PFSK-1 (cell line): ENCODE data around the gene COL6A2.

Experiments used
- FOXP2 ChIP-seq: optimal IDR thresholded peaks from 2 replicates; pipeline ENCODE3; 2011; ENCODE audit warnings: borderline replicate concordance, control low read depth, inconsistent platforms; ENCODE audit not compliant: insufficient read depth; ENCODE audit errors: extremely low read length, extremely low read depth
- POLR2AphosphoS5 ChIP-seq: IDR thresholded peaks from 2 replicates; pipeline ENCODE4 v1.6.1; 2012; ENCODE audit warnings: low read depth, mild to moderate bottlenecking, control low read depth, low read length, moderate library complexity
- REST ChIP-seq, 2 experiments: IDR thresholded peaks; 2 replicates each; pipeline versions ENCODE4 v1.6.1 to v1.8.0; 2011 to 2012; ENCODE audit warnings: low read depth in 2 of 2, low read length in 2 of 2, control low read depth in 1 of 2, inconsistent platforms in 1 of 2, mild to moderate bottlenecking in 1 of 2, moderate library complexity in 1 of 2; ENCODE audit not compliant: insufficient read depth in 1 of 2
- SIN3A ChIP-seq: IDR thresholded peaks from 2 replicates; pipeline ENCODE4 v1.6.1; 2012; ENCODE audit warnings: mild to moderate bottlenecking, low read length, moderate library complexity, borderline replicate concordance; ENCODE audit not compliant: insufficient read depth
- TAF1 ChIP-seq: IDR thresholded peaks from 2 replicates; pipeline ENCODE4 v1.6.1; 2012; ENCODE audit warnings: low read length, control low read depth, borderline replicate concordance; ENCODE audit not compliant: insufficient read depth

COL6A2 gene

GRCh38 chr21:46063734-46064680, 33.9 kb upstream of the COL6A2 start:
- no peak for TF ChIP-seq TAF1
- no peak for TF ChIP-seq SIN3A
- no peak for TF ChIP-seq REST (IDR thresholded peaks at IDR 0.05; ENCODE audit: insufficient read depth in 1 of 2, low read depth in 2 of 2, low read length in 2 of 2)
- TF ChIP-seq POLR2AphosphoS5 = no peak
- TF ChIP-seq FOXP2 = no peak

GRCh38 chr21:46064870-46065214, 33.1 kb upstream of the COL6A2 start:
- no peak for TF ChIP-seq TAF1
- no peak for TF ChIP-seq FOXP2
- no peak for TF ChIP-seq POLR2AphosphoS5
- TF ChIP-seq REST (IDR thresholded peaks at IDR 0.05; ENCODE audit: insufficient read depth in 1 of 2, low read depth in 2 of 2, low read length in 2 of 2) = no peak

GRCh38 chr21:46065215-46065913, 32.5 kb upstream of the COL6A2 start:
- TF ChIP-seq SIN3A = no peak
- TF ChIP-seq POLR2AphosphoS5 = no peak
- TF ChIP-seq FOXP2 = no peak
- no peak for TF ChIP-seq REST (IDR thresholded peaks at IDR 0.05; ENCODE audit: insufficient read depth in 1 of 2, low read depth in 2 of 2, low read length in 2 of 2)
- no peak for TF ChIP-seq TAF1

- no peak for TF ChIP-seq POLR2AphosphoS5
- TF ChIP-seq SIN3A = no peak
- no peak for TF ChIP-seq TAF1
- no peak for TF ChIP-seq REST (IDR thresholded peaks at IDR 0.05; ENCODE audit: insufficient read depth in 1 of 2, low read depth in 2 of 2, low read length in 2 of 2)
- no peak for TF ChIP-seq FOXP2
These were observed 31.9 kb upstream of the COL6A2 start for GRCh38 chr21:46065914-46066551.
